DMS53 (cell line): ENCODE measurements around the gene GNAT3.

ENCODE experiments used
- DNase-seq: peaks from one replicate; lab custom pipeline; 2025; lab: John Stamatoyannopoulos, UW

Gene GNAT3

GRCh38 chr7:80500325-80500724, 11.5 kb downstream of the GNAT3 start:
- no peak for DNase-seq

- peak; percentile 61 for DNase-seq
Observed at GRCh38 chr7:80499350-80499953, 12.4 kb downstream of the GNAT3 start.

- DNase-seq = no peak
Observed at GRCh38 chr7:80498481-80499349, 13.1 kb downstream of the GNAT3 start.

GRCh38 chr7:80496586-80496985, 15.3 kb downstream of the GNAT3 start:
- no peak for DNase-seq

GRCh38 chr7:80493121-80493849, 18.6 kb downstream of the GNAT3 start:
- DNase-seq = no peak

GRCh38 chr7:80491462-80491861, 20.4 kb downstream of the GNAT3 start:
- DNase-seq = no peak

- no peak for DNase-seq
Observed at GRCh38 chr7:80488851-80489370, 23.0 kb downstream of the GNAT3 start.

- DNase-seq = no peak
Observed at GRCh38 chr7:80488406-80488805, 23.5 kb downstream of the GNAT3 start.

GRCh38 chr7:80485721-80486120, 26.1 kb downstream of the GNAT3 start:
- DNase-seq = no peak

GRCh38 chr7:80482950-80483349, 28.9 kb downstream of the GNAT3 start:
- no peak for DNase-seq

GRCh38 chr7:80481196-80481884, 30.5 kb downstream of the GNAT3 start:
- DNase-seq = no peak

- no peak for DNase-seq
Observed at GRCh38 chr7:80480566-80480965, 31.3 kb downstream of the GNAT3 start.

- peak; percentile 54 for DNase-seq
Observed at GRCh38 chr7:80478683-80479082, 33.2 kb downstream of the GNAT3 start.

GRCh38 chr7:80476035-80476434, 35.8 kb downstream of the GNAT3 start:
- DNase-seq = no peak

GRCh38 chr7:80475383-80475782, 36.5 kb downstream of the GNAT3 start:
- DNase-seq = no peak

GRCh38 chr7:80473751-80474150, 38.1 kb downstream of the GNAT3 start:
- no peak for DNase-seq

- no peak for DNase-seq
Observed at GRCh38 chr7:80472491-80473200, 39.2 kb downstream of the GNAT3 start.

- DNase-seq = no peak
Observed at GRCh38 chr7:80468931-80469714, 42.7 kb downstream of the GNAT3 start.

- DNase-seq = peak; percentile 78
Observed at GRCh38 chr7:80467069-80467468, 44.8 kb downstream of the GNAT3 start.

- DNase-seq = peak; percentile 29
Observed at GRCh38 chr7:80466636-80467035, 45.2 kb downstream of the GNAT3 start.

GRCh38 chr7:80464211-80464610, 47.7 kb downstream of the GNAT3 start:
- peak; percentile 41 for DNase-seq
